DMS79 (cell line): ENCODE data around the gene MVK.

ENCODE experiments used
- DNase-seq: peaks from one replicate; lab custom pipeline; 2025; lab: John Stamatoyannopoulos, UW

The MVK gene

DNA sequence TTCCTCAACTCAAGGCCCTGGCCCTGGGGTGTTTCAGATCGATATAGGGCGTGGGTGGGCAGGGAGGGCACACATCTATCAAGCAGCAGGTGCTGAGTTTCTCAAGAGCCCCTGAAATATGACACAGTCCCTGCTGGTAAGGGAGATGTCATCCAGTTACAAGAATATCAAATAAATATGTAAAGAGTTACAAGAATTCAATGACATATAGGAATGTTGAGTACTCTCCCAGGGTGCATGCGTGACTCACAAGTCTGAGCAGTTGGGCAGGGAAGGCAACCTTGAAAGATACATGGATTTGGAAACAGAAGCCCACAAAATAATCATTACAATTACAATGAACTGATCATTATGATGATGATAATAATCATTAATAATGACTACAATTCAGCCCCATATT, 35.2 kb downstream of the MVK start:
- DNase-seq, result no peak

- DNase-seq, result no peak
These were observed 35.7 kb downstream of the MVK start for GRCh38 chr12:109609342-109609741.

GRCh38 chr12:109610523-109610922, 36.9 kb downstream of the MVK start:
- no peak for DNase-seq

- DNase-seq, result no peak
These were observed 37.6 kb downstream of the MVK start for GRCh38 chr12:109611223-109611622.

- DNase-seq, result no peak
These were observed 38.4 kb downstream of the MVK start for GRCh38 chr12:109612003-109612402.

DNA sequence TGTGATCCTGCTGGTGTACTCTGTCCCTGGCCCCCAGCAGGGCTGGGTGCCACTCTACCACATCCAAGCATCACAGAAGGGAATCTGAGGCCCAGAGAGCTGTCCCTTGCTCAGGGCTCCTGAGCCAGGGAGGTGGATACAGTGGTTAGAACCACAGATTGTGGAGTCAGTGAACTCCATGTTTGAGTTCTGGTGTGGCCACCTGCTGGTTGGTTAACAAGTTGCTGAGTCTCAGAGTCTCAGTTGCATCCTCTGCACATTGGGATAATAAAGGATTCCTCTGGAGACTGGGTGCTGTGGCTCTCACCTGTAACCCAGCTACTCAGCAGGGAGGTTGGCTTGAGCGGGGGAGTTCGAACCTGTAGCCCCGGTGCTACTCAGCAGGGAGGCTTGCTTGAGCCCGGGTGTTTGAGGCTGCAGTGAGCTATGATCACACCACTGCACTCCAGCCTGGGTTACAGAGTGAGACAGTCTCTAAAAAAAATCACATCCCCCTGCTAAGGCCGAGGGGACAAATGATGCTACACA, 39.4 kb downstream of the MVK start:
- DNase-seq, result no peak

DNA sequence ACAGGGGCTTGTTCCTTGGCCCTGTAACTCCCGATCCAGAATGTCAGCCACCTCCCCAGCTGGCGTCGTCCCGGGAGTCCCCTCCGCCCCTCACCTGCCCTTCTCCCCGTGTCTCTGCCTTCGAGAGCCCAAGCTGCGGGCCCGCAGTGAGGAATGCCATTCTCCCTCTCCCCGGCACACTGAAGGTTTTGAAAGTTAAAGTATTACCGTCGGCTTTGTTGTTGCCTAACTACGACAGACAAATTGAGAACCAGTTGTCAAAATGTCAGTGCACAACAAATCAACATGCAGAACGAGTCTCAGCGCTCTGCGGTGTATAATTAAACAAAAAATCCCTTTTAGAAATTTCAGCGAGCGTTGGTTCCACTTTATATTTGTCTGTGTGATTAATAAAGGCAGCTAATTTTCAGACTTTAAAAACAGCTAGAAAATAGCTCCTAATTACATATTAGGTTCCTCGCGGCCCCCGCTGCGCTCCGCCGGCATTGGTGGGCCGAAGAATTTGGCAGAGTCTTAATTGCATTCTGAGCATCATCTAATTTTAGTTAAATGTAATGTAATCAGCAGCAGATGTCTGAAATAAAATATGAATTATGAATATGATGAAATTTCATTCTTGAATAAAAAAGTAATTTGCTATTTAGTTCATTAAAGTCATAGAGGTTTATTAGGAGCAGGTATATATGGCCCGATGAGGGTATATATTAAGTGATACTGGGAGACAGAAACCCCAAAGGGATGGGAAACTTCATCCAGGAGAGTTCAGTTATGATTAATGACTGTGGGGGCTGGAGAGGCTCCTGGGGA, 40.3 kb downstream of the MVK start:
- no peak for DNase-seq

DNA sequence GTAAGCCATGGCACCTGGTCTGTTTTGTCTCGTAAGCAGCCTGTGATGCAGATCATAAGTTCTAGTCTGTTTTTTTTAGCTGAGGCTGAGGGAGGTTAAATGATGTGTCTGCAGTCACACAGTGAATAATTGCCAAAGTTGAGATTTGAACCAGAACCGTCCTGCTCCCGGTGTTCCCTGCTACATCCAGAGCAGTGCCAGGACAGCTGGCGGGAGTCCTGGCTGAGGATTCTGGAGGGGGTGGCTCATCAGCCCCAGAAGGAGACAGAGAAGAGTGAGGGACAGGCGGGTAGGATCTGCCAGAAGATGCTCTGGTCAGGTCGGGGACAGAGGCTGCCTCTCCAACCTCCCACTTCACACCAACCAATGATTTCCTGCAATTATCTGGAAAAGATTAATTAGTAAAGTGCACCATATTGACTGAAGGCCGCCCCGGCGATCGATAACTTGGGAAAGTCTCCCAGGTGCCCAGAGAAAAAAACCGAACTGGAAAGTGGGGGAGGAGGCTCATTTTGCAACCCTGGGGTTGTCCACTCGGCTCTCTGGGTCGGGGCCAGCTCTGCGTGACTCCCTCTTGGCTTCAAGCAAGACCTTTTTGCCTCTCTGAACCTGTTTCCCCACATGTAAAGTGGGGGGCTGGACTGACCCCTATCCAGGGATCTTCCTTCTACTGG, 42.1 kb downstream of the MVK start:
- DNase-seq, result no peak

- no peak for DNase-seq
These were observed 43.9 kb downstream of the MVK start for GRCh38 chr12:109617491-109617890.

- DNase-seq, result no peak
These were observed 44.5 kb downstream of the MVK start for GRCh38 chr12:109618082-109618481.

GRCh38 chr12:109619002-109619604, 45.5 kb downstream of the MVK start:
- DNase-seq, result no peak

DNA sequence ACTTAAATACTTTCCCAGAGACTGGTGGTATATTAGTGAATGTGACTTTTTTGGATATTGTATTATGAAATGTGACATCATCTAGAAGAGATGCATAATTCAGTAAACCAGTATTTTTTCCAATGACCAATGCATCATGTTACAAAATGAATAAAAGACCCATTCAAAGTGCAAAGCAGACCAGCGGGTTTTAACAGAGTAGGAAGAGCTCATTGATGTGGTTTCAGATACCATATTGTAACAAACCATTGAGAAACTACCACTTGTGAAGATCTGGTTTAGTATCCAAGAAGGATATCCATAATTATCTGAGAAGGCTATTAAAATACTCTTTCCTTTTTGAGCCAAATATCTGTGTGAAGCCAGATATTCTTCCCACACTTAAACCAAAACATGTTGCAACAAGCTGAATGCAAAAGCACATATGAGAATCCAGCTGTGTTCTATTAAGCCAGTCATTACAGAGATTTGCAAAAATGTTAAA, 47.7 kb downstream of the MVK start:
- DNase-seq, result peak; percentile 48

DNA sequence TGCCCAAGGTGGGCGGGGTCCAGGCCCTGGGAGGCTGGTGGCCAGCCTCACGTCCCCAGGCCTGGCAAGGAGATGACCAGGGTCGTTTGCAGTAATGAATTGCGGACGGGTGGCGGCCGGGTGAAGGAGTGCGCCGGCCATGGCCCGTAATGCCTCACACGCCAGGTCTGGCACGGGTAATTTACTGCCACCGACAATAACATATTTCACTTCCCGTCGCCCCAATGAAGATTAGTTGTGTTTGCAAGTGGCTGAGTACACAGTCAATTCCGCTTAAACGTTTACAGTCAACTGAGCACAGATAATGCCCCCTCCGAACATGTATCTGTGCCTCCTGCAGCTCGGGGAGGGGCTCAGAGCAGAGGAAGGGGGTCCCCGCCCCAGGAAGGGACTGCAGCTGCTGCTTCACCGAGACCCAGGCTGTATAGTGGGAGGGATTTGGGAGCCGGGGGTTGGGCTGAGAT, 48.3 kb downstream of the MVK start:
- peak; percentile 45 for DNase-seq

- no peak for DNase-seq
These were observed 50.9 kb downstream of the MVK start for GRCh38 chr12:109624467-109624866.

DNA sequence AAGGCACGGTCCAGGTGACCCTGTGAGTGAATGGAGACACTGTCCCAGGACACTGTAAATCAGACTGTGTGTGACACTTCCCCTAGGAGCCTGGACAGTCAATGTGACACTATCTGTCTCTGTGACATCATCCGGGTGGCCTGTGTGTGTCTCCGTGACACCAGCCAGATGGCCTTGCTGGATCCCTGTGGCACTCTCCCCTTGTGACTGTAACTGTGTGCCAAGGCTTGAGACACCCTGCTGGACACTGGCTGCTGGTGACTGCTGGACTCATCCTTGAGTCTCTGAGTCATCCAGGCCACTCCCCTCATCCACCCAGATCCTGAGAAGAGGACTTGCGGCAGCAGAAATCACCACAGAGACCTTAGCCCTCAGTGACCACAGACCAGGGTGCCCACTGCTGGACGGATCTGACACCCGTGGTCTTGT, 51.6 kb downstream of the MVK start:
- no peak for DNase-seq

- no peak for DNase-seq
These were observed 52.3 kb downstream of the MVK start for GRCh38 chr12:109625749-109626377.

DNA sequence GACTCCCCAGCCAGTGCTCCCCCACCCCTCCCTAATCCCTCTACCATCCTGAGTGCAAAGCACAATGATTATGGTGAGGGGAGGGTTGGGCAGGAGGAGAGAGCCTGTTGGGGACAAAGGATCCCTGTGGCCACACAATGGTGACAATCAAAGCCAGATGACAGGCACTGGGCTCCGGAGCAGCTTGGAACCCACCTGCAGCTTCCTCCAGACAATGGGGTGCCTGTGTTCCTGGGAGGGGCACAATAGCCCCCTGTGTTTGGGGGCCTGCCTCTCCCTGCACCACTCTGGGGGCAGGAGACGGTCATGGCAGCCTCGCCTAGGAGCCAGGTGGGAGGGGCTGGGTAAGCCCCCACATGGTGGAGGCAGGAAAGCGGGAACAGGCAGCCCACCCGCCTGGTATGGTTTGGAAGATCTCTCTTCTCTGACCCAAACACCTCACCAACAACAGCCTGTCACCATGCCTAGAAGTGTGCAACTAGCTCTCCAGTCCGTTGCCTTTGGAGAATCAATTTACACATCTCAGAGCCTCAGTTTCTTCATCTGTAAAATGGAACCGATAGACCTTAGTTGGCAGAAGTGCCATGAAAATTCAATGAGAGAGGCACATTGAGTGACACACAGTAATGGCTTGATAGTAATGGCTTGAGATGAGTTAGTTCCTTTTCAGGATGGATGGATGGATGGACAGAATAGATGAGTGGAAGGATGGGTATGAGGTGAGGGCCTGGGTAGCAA, 53.0 kb downstream of the MVK start:
- DNase-seq, result no peak

DNA sequence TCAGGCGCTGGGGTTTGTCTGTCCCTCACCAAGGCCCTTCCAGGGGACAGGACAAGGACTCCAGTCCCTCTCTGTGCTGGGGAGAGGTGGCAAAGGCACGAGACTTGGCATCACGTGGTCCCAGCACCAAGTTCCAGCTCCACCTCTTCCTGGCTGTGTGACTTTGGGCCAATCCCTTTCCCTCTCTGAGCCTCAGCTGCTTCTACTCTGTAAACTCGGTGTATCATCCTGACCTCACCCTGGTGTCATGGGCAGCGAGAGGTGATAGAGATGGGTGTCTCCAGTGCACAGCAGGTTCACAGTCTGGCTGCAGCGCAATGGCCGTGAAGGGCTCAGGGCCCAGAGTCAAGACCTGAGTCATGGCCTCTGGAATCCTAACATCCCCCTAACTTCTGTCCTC, 54.0 kb downstream of the MVK start:
- DNase-seq, result no peak

DNA sequence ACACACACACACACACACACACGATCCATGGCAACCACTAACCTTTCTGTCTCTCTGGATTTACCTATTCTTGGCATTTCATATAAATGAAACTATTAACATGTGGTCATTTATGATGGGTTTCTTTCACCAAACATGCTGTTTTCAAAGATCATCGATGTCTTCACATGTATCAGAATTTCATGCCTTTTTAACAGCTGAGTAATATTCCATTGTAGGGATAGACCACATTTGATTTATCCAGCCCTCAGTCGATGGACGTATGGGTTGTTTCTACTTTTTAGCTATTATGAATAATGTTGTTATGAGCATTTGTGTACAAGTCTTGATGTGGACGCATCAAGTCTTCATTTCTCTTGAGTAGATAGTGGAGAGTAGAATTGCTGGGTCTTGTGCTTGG, 56.5 kb downstream of the MVK start:
- no peak for DNase-seq

GRCh38 chr12:109630815-109631214, 57.2 kb downstream of the MVK start:
- DNase-seq, result no peak

DNA sequence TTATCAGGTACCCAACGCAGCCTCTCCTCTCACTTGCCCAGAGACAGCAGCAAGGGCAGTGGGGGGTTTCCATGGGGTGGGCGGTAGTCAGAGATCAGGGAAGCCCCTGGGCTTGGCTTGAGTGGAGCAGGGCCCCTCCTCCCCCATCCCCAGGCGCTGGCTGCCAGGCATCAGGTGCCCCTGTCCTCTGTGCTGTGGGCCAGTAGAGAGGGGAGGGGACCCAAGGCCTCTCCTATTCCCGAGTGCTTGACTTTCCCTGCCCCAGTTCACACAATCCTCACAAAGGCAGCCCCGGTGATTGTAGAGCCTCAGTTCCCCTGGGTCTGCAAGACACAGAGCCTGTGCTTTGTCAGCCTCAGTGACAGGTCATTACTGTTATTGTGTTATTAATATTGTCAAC, 57.7 kb downstream of the MVK start:
- no peak for DNase-seq

DNA sequence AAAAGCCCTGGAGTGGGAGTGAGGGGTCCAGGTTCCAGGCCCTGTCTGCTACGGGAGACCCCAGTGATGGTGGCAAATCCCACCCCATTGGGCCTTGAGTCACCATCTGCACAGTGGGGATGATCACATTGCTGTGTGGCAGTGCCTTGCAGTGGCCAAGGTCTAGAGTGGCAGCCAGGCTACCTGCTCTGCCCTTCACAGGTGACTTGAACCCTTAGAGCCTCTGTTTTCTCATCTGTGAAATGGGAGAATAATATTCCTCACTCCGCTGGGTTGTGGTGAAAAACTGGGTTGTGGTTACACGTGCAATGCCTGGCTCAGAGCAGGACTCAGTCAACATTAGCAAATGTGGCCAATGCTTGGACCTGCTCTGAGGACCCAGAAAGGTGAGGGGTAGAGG, 58.2 kb downstream of the MVK start:
- DNase-seq, result no peak
